Measurements from ENCODE around the gene LAGE3.

The LAGE3 gene

GRCh38 chrX:154473683-154474082 lies 5.4 kb downstream of the LAGE3 start:
- no peak for DNase-seq

GRCh38 chrX:154472685-154473632 lies 6.1 kb downstream of the LAGE3 start:
- DNase-seq = no peak

- no peak for DNase-seq
These were observed 7.0 kb downstream of the LAGE3 start for GRCh38 chrX:154471839-154472684.

- no peak for DNase-seq
These were observed 8.0 kb downstream of the LAGE3 start for GRCh38 chrX:154470914-154471568.

- DNase-seq = no peak
These were observed 8.6 kb downstream of the LAGE3 start for GRCh38 chrX:154470434-154470833.

GRCh38 chrX:154469880-154470279 lies 9.2 kb downstream of the LAGE3 start:
- no peak for DNase-seq

- DNase-seq = no peak
These were observed 10.0 kb downstream of the LAGE3 start for GRCh38 chrX:154469114-154469513.

- DNase-seq = no peak
These were observed 10.9 kb downstream of the LAGE3 start for GRCh38 chrX:154468217-154468616.

GRCh38 chrX:154467556-154467955 lies 11.5 kb downstream of the LAGE3 start:
- DNase-seq = no peak

GRCh38 chrX:154466907-154467306 lies 12.2 kb downstream of the LAGE3 start:
- DNase-seq = no peak

- DNase-seq = no peak
These were observed 13.0 kb downstream of the LAGE3 start for GRCh38 chrX:154466036-154466435.

- no peak for DNase-seq
These were observed 13.5 kb downstream of the LAGE3 start for GRCh38 chrX:154465601-154466000.

- DNase-seq = no peak
These were observed 14.2 kb downstream of the LAGE3 start for GRCh38 chrX:154464806-154465365.

GRCh38 chrX:154463611-154464220 lies 15.4 kb downstream of the LAGE3 start:
- DNase-seq = no peak

GRCh38 chrX:154462396-154462795 lies 16.7 kb downstream of the LAGE3 start:
- DNase-seq = no peak

- no peak for DNase-seq
These were observed 18.8 kb downstream of the LAGE3 start for GRCh38 chrX:154460326-154460725.

GRCh38 chrX:154459832-154460231 lies 19.2 kb downstream of the LAGE3 start:
- DNase-seq = no peak

GRCh38 chrX:154458954-154459778 lies 19.9 kb downstream of the LAGE3 start:
- no peak for DNase-seq

- DNase-seq = peak; percentile 41
These were observed 20.7 kb downstream of the LAGE3 start, which contains the start of gene PLXNA3 for GRCh38 chrX:154458116-154458953. PLXNA3 (plus strand) TSS chrX:154458281; CDS start chrX:154460184, 1,903 bp downstream.

- DNase-seq = peak; percentile 41
These were observed 21.5 kb downstream of the LAGE3 start for GRCh38 chrX:154457491-154458115.

Measured in NK-92 treated with Interleukin-12 subunit alpha and Interleukin-12 subunit beta, amount 100 ng/mL, for 24 hours (cell line).